Hepatocyte (in vitro differentiated cells): ENCODE measurements around the gene TBC1D24.

ENCODE experiments used
- EZH2phosphoT487 ChIP-seq: fragments of 200-600 bp; sonication (generic); IDR thresholded peaks from one replicate; pipeline ENCODE4 v1.6.1; 2018; ENCODE audit warnings: antibody characterized with exemption, mild to moderate bottlenecking, low read depth, moderate library complexity; ENCODE audit not compliant: unreplicated experiment, severe bottlenecking
- TF ChIP-seq, protein P1 (sequence below): fragments of 200-600 bp; sonication (generic); IDR thresholded peaks from 2 replicates; pipeline ENCODE4 v1.5.1; 2016; ENCODE audit warnings: antibody characterized with exemption, mild to moderate bottlenecking; ENCODE audit not compliant: poor library complexity

DNA sequence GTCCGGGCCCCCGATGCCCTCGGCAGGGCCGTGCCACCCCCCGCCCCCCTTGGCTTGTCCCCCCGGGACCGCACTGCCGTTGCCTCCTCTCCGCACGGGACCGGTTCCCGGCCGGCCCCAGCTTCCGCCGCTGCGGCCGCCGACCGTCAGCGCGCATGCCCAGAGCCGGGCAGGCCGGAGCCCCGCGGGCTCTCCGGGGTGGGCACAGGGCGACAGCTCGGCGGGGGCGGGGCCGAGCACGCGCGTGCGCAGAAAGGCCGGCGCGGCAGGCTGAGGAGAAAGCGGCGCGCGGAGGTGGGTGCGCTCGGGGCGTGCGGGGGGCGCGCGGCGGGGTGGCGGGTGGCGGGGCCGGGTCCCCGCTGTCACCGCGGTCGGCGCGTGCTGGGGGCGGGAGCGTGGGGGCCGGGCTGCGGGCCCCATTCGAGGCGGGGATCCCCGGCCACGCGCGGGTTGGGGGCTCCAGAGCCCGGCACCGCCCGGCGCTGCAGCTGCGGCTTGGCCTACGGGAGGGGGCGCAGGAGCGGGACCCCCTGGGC is at the start of gene TBC1D24:
- TF ChIP-seq, protein P1, sequence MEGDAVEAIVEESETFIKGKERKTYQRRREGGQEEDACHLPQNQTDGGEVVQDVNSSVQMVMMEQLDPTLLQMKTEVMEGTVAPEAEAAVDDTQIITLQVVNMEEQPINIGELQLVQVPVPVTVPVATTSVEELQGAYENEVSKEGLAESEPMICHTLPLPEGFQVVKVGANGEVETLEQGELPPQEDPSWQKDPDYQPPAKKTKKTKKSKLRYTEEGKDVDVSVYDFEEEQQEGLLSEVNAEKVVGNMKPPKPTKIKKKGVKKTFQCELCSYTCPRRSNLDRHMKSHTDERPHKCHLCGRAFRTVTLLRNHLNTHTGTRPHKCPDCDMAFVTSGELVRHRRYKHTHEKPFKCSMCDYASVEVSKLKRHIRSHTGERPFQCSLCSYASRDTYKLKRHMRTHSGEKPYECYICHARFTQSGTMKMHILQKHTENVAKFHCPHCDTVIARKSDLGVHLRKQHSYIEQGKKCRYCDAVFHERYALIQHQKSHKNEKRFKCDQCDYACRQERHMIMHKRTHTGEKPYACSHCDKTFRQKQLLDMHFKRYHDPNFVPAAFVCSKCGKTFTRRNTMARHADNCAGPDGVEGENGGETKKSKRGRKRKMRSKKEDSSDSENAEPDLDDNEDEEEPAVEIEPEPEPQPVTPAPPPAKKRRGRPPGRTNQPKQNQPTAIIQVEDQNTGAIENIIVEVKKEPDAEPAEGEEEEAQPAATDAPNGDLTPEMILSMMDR: no peak
- no peak for TF ChIP-seq EZH2phosphoT487
